H9 (cell line): ENCODE results near the gene HSPB2. TPM values are rescaled to one million over a fixed set of nuclear protein-coding genes. Genes with fewer than 3 reads are reported as not detected.

ENCODE experiments used
- DNase-seq: peaks from one replicate; pipeline ENCODE4 v3.0.0-alpha.2; 2017
- H2AFZ ChIP-seq: one replicate; pipeline ENCODE4 v1.6.1; 2013; ENCODE audit warnings: mild to moderate bottlenecking, low read length, control low read depth, moderate library complexity
- H2AK5ac ChIP-seq: 2 replicates; pipeline ENCODE4 v1.6.1; 2013; ENCODE audit warnings: low read length, control low read depth, mixed read lengths; ENCODE audit not compliant: insufficient read length
- H2BK120ac ChIP-seq: one replicate; pipeline ENCODE4 v1.6.1; 2013; ENCODE audit warnings: low read depth, mild to moderate bottlenecking, low read length, control low read depth, inconsistent platforms; ENCODE audit not compliant: poor library complexity, severe bottlenecking
- H2BK12ac ChIP-seq: 2 replicates; pipeline ENCODE4 v1.6.1; 2013; ENCODE audit warnings: low read length, control low read depth, mixed read lengths, low read depth; ENCODE audit not compliant: insufficient read length
- H2BK15ac ChIP-seq: 2 replicates; pipeline ENCODE4 v1.6.1; 2013; ENCODE audit warnings: low read depth, low read length, control low read depth
- H2BK20ac ChIP-seq: one replicate; pipeline ENCODE4 v1.6.1; 2013; ENCODE audit warnings: low read depth, mild to moderate bottlenecking, low read length, control low read depth, inconsistent platforms; ENCODE audit not compliant: poor library complexity, severe bottlenecking
- H2BK5ac ChIP-seq: 2 replicates; pipeline ENCODE4 v1.6.1; 2013; ENCODE audit warnings: low read length, control low read depth, mixed read lengths; ENCODE audit not compliant: insufficient read length
- H3K14ac ChIP-seq: 2 replicates; pipeline ENCODE4 v1.6.1; 2013; ENCODE audit warnings: low read length, control low read depth; ENCODE audit not compliant: insufficient read depth
- H3K18ac ChIP-seq: 2 replicates; pipeline ENCODE4 v1.6.1; 2013; ENCODE audit warnings: low read depth, mild to moderate bottlenecking, mixed read lengths, low read length, control low read depth; ENCODE audit not compliant: insufficient read length
- H3K23ac ChIP-seq: 2 replicates; pipeline ENCODE4 v1.6.1; 2013; ENCODE audit warnings: low read length, control low read depth, mixed read lengths, low read depth; ENCODE audit not compliant: insufficient read length
- H3K23me2 ChIP-seq: 2 replicates; pipeline ENCODE4 v1.6.1; 2013; ENCODE audit warnings: low read depth, mild to moderate bottlenecking, mixed read lengths, low read length, control low read depth; ENCODE audit not compliant: insufficient read length, poor library complexity, severe bottlenecking
- H3K27ac ChIP-seq: 2 replicates; pipeline ENCODE4 v1.5.1; 2013; ENCODE audit warnings: low read length, control low read depth, mixed read lengths, low read depth; ENCODE audit not compliant: insufficient read length
- H3K27me3 ChIP-seq: 2 replicates; pipeline ENCODE4 v1.6.1; 2013; ENCODE audit warnings: low read length, control low read depth, inconsistent platforms; ENCODE audit not compliant: insufficient read depth
- H3K4ac ChIP-seq: 2 replicates; pipeline ENCODE4 v1.6.1; 2013; ENCODE audit warnings: low read depth, mild to moderate bottlenecking, control low read depth, inconsistent platforms, low read length, moderate library complexity
- H3K4me1 ChIP-seq: 2 replicates; pipeline ENCODE4 v1.6.1; 2013; ENCODE audit warnings: low read length, control low read depth, inconsistent platforms; ENCODE audit not compliant: insufficient read depth
- H3K4me2 ChIP-seq: 2 replicates; pipeline ENCODE4 v1.6.1; 2013; ENCODE audit warnings: low read length, control low read depth, mixed read lengths; ENCODE audit not compliant: insufficient read length, insufficient read depth
- H3K56ac ChIP-seq: 2 replicates; pipeline ENCODE4 v1.6.1; 2013; ENCODE audit warnings: low read depth, mild to moderate bottlenecking, mixed read lengths, low read length, control low read depth; ENCODE audit not compliant: insufficient read length
- H3K79me1 ChIP-seq: 2 replicates; pipeline ENCODE4 v1.6.1; 2013; ENCODE audit warnings: low read depth, mild to moderate bottlenecking, moderate library complexity, low read length, control low read depth, inconsistent platforms; ENCODE audit not compliant: insufficient read depth, poor library complexity, severe bottlenecking
- H3K79me2 ChIP-seq: 2 replicates; pipeline ENCODE4 v1.6.1; 2013; ENCODE audit warnings: low read length, control low read depth, inconsistent platforms; ENCODE audit not compliant: insufficient read depth
- H3K9ac ChIP-seq: 2 replicates; pipeline ENCODE4 v1.6.1; 2013; ENCODE audit warnings: low read length, control low read depth, mixed read lengths; ENCODE audit not compliant: insufficient read length; ENCODE audit errors: extremely low read depth
- H3K9me3 ChIP-seq: one replicate; pipeline ENCODE4 v1.6.1; 2013; ENCODE audit warnings: low read depth, low read length, inconsistent platforms; ENCODE audit not compliant: control insufficient read depth
- H3T11ph ChIP-seq: one replicate; pipeline ENCODE4 v1.6.1; 2013; ENCODE audit warnings: mild to moderate bottlenecking, low read length, control low read depth, inconsistent platforms
- H4K20me1 ChIP-seq: one replicate; pipeline ENCODE4 v1.6.1; 2013; ENCODE audit not compliant: control insufficient read depth, insufficient read length, insufficient read depth
- H4K5ac ChIP-seq: 2 replicates; pipeline ENCODE4 v1.6.1; 2013; ENCODE audit warnings: low read depth, mild to moderate bottlenecking, mixed read lengths, low read length, control low read depth; ENCODE audit not compliant: insufficient read length
- H4K8ac ChIP-seq: replicated peaks from 2 replicates; pipeline ENCODE4 v1.6.1; 2013; ENCODE audit warnings: low read length, control low read depth, mixed read lengths, low read depth; ENCODE audit not compliant: insufficient read length
- H4K91ac ChIP-seq: 2 replicates; pipeline ENCODE4 v1.6.1; 2013; ENCODE audit warnings: low read depth, mild to moderate bottlenecking, moderate library complexity, mixed read lengths, low read length, control low read depth; ENCODE audit not compliant: insufficient read length
- H3K27ac Mint-ChIP-seq, 3 experiments: 2 replicates in 2 of 3; 3 replicates in 1 of 3; pipeline ENCODE4 v1.8.0; 2020 to 2021; ENCODE audit warnings: mixed read lengths in 3 of 3, mild to moderate bottlenecking in 1 of 3, moderate library complexity in 1 of 3
- H3K27me3 Mint-ChIP-seq: 2 replicates; pipeline ENCODE4 v1.8.0; 2021; ENCODE audit warnings: low read depth, mild to moderate bottlenecking, moderate library complexity, mixed read lengths
- H3K36me3 Mint-ChIP-seq, 3 experiments: 2 replicates in 2 of 3; 3 replicates in 1 of 3; pipeline ENCODE4 v1.8.0; 2020 to 2021; ENCODE audit warnings: low read depth in 3 of 3, mixed read lengths in 3 of 3; ENCODE audit not compliant: insufficient read depth in 1 of 3
- H3K4me1 Mint-ChIP-seq, 2 experiments: 2 replicates each; pipeline ENCODE4 v1.8.0; 2020; ENCODE audit warnings: mixed read lengths in 2 of 2
- H3K4me3 Mint-ChIP-seq, 2 experiments: 2 replicates in 1 of 2; 3 replicates in 1 of 2; pipeline ENCODE4 v1.8.0; 2020 to 2021; ENCODE audit warnings: mild to moderate bottlenecking in 2 of 2, mixed read lengths in 2 of 2, moderate library complexity in 1 of 2
- H3K9me3 Mint-ChIP-seq, 2 experiments: 2 replicates in 1 of 2; 3 replicates in 1 of 2; pipeline ENCODE4 v1.8.0; 2020; ENCODE audit warnings: mild to moderate bottlenecking in 2 of 2, mixed read lengths in 2 of 2, moderate library complexity in 1 of 2
- CTCF ChIP-seq: fragments of 200-600 bp; sonication (generic); conservative IDR thresholded peaks from 3 replicates; pipeline ENCODE4 v1.8.0; 2021; ENCODE audit warnings: antibody characterized with exemption, mild to moderate bottlenecking
- WGBS: extraction: QIAGEN DNeasy Blood & Tissue Kit; methylation state at CpG from one replicate; pipeline ENCODE4 v1.1.7; 2013; ENCODE audit warnings: missing lambda C conversion rate, low lambda C conversion rate, mixed read lengths; ENCODE audit not compliant: insufficient read length; ENCODE audit errors: extremely low coverage; 5-methylcytosine and 5-hydroxymethylcytosine counted together
- total RNA-seq: library from RNA; stranded (reverse); gene quantifications from 2 replicates; pipeline ENCODE4 v1.2.1, GENCODE V29; 2021

HSPB2 gene
- total RNA-seq, 1 experiment from 2014 or later, result 0.22 TPM

- no peak overlapping the region for H3K4ac ChIP-seq
- no peak overlapping the region for H3K4me2 ChIP-seq
- Mint-ChIP-seq H3K9me3 (no peaks in the 10 kb centered on the region), H3K27me3 (no peaks in the 10 kb centered on the region), H3K4me3 (no peak overlapping the region), H3K4me1 (peaks cover 8 to 15% of the 10 kb centered on the region in 2 experiments), H3K36me3 (no peaks in the 10 kb centered on the region), H3K27ac (no peak overlapping the region)
- H2AFZ ChIP-seq, result no peak overlapping the region
- H3K18ac ChIP-seq, result no peak overlapping the region
- H4K5ac ChIP-seq, result no peak overlapping the region
- no peak overlapping the region for H3K9ac ChIP-seq
- no peak overlapping the region for H4K8ac ChIP-seq
- no peak overlapping the region for H2BK120ac ChIP-seq
- H3K23me2 ChIP-seq, result no peaks in the 10 kb centered on the region
- H3K23ac ChIP-seq, result no peak overlapping the region
- H3K27ac ChIP-seq, result no peak overlapping the region
- H3K79me2 ChIP-seq, result no peaks in the 10 kb centered on the region; the same call in 1 of the 2 replicates
- H3T11ph ChIP-seq, result no peak overlapping the region
- H2BK12ac ChIP-seq, result no peak overlapping the region
- H3K56ac ChIP-seq, result no peak overlapping the region
- no peak overlapping the region for H2BK15ac ChIP-seq
- no peaks in the 10 kb centered on the region; the same call in 1 of the 2 replicates for H3K27me3 ChIP-seq
- H4K91ac ChIP-seq, result no peak overlapping the region
- TF ChIP-seq CTCF, result no peak
- no peak overlapping the region for H3K14ac ChIP-seq
- no peak overlapping the region for H2BK5ac ChIP-seq
- no peak overlapping the region for H2AK5ac ChIP-seq
- no peaks in the 10 kb centered on the region for H3K79me1 ChIP-seq
- WGBS, result no CpG with 5 or more reads among the region's 1 CpG
- no peaks in the 10 kb centered on the region; the same call in 1 of the 2 replicates for H3K4me1 ChIP-seq
- no peak for DNase-seq
- no peaks in the 10 kb centered on the region for H4K20me1 ChIP-seq
- H2BK20ac ChIP-seq, result no peak overlapping the region
- H3K9me3 ChIP-seq, result no peaks in the 10 kb centered on the region
Measured at GRCh38 chr11:111945198-111945597, 32.7 kb downstream of the HSPB2 start.
